HepG2 (cell line): Measurements from ENCODE around the gene RNASE7. TPM values are rescaled to one million over a fixed set of nuclear protein-coding genes. Genes with fewer than 3 reads are reported as not detected.

Experiments
- ARID5B ChIP-seq: IDR thresholded peaks from 2 replicates; pipeline ENCODE4 v1.4.0; 2020; ENCODE audit warnings: mild to moderate bottlenecking, missing genetic modification reagents
- BRCA1 ChIP-seq: sonication (generic); formaldehyde crosslinking; IDR thresholded peaks from 2 replicates; pipeline ENCODE4 v1.4.0; 2020; ENCODE audit warnings: missing genetic modification reagents
- BRD4 ChIP-seq: sonication (generic); formaldehyde crosslinking; IDR thresholded peaks from 2 replicates; pipeline ENCODE4 v1.4.0; 2020; ENCODE audit warnings: missing genetic modification reagents
- CBX5 ChIP-seq: sonication (generic); formaldehyde crosslinking; IDR thresholded peaks from 2 replicates; pipeline ENCODE4 v1.4.0; 2020; ENCODE audit warnings: missing genetic modification reagents, borderline replicate concordance
- CREB1 ChIP-seq, 2 experiments: fragments of 450-650 bp in 1 of 2; IDR thresholded peaks; 2 replicates each; pipeline ENCODE4 v1.6.1; 2016 to 2017; ENCODE audit warnings: control low read depth in 1 of 2, mild to moderate bottlenecking in 1 of 2, missing compliant biosample characterization in 1 of 2, missing genetic modification characterization in 1 of 2
- CSRNP1 ChIP-seq: sonication (generic); formaldehyde crosslinking; IDR thresholded peaks from 2 replicates; pipeline ENCODE4 v1.8.1; 2023; ENCODE audit warnings: mild to moderate bottlenecking, missing genetic modification reagents
- FUBP1 ChIP-seq: sonication (generic); formaldehyde crosslinking; IDR thresholded peaks from 2 replicates; pipeline ENCODE4 v1.5.1; 2020; ENCODE audit warnings: missing genetic modification reagents, mild to moderate bottlenecking, borderline replicate concordance
- NR1H2 ChIP-seq: sonication (generic); formaldehyde crosslinking; IDR thresholded peaks from 2 replicates; pipeline ENCODE4 v1.8.1; 2022; ENCODE audit warnings: low read depth, missing genetic modification reagents, borderline replicate concordance
- SMAD3 ChIP-seq: sonication (generic); formaldehyde crosslinking; IDR thresholded peaks from 2 replicates; pipeline ENCODE4 v1.4.0; 2020; ENCODE audit warnings: missing genetic modification reagents
- ZMYM4 ChIP-seq: sonication (generic); formaldehyde crosslinking; IDR thresholded peaks from 2 replicates; pipeline ENCODE4 v1.8.1; 2023; ENCODE audit warnings: mild to moderate bottlenecking, missing genetic modification reagents
- ZNF101 ChIP-seq: sonication (generic); formaldehyde crosslinking; IDR thresholded peaks from 2 replicates; pipeline ENCODE4 v1.4.0; 2020; ENCODE audit warnings: mild to moderate bottlenecking, low read depth, missing genetic modification reagents, borderline replicate concordance
- ZNF263 ChIP-seq: sonication (generic); formaldehyde crosslinking; IDR thresholded peaks from 2 replicates; pipeline ENCODE4 v1.4.0; 2020; ENCODE audit warnings: missing genetic modification reagents
- ZNF503 ChIP-seq: sonication (generic); formaldehyde crosslinking; IDR thresholded peaks from 2 replicates; pipeline ENCODE4 v1.4.0; 2020; ENCODE audit warnings: missing genetic modification reagents
- ZNF580 ChIP-seq: IDR thresholded peaks from 2 replicates; pipeline ENCODE4 v1.6.1; 2016; ENCODE audit warnings: low read depth, borderline replicate concordance
- polyA plus RNA-seq, 8 experiments: library from polyadenylated mRNA; depleted of rRNA in 3 of 8; stranded (reverse) in 7 of 8; unstranded in 1 of 8; fragments of >200 nt; fragmentation: Illumina TruSeq in 4 of 8; extraction: Trizol in 4 of 8; gene quantifications; 2 replicates each; pipeline versions ENCODE4 v1.2.1 to v1.2.3, GENCODE V29; 2011 to 2016; ENCODE audit warnings: low read depth in 4 of 8, missing spikeins in 1 of 8, mixed read lengths in 1 of 8; ENCODE audit not compliant: insufficient read depth in 1 of 8
- total RNA-seq, 5 experiments: library from RNA; depleted of rRNA; stranded (reverse); fragments of >200 nt; fragmentation: Illumina TruSeq; extraction: Trizol; gene quantifications; 2 replicates each; pipeline ENCODE4 v1.2.3, GENCODE V29; 2016; ENCODE audit warnings: low read depth in 1 of 5
- TF ChIP-seq, protein P1 (sequence below): sonication (generic); formaldehyde crosslinking; IDR thresholded peaks from 2 replicates; pipeline ENCODE4 v1.4.0; 2020; ENCODE audit warnings: missing genetic modification reagents, borderline replicate concordance

RNASE7 gene
- total and polyA plus RNA-seq, 2 of the 13 experiments (the other 11 are each of a cell fraction or from before 2014, with no cell fraction given), result 0.04 TPM; not detected in 1

DNA sequence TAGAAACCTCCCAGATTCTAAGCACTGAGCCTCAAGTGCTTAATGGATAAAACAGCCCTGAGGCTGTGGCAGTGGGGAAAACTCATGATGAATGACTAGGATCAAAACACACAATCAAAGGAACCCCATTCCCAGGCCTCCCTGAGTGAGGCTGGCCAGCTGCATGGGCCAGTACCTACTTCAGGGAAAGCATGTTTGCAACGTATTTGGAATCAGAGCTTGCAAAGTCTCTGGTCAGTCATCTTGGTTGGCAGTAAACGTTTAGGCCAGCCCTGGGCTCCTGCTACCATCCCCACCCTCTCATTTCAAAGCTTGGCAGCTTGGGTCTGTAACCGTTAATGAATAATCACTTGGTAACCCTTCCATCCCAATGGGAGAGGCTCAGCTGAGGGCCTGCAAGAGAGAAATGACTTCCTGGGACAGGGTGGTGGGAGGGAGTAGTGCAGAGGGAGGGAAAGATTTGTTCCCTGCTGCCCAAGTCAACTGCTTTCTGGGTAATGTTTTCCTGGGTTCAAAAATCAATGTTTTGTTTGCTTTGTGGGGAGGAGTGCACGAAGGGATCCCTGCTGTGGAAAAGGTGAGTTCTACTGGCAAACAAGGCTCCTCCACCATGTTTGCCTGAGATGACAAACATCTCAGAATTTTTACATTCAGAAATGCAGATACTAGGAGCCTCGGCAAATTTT, 13.4 kb downstream of the RNASE7 start (continued):
- TF ChIP-seq ARID5B, result peak; percentile 91
- TF ChIP-seq BRD4 (CRISPR knock-in tag), result peak; percentile 95; the same call in 1 of the 2 replicates
- 0 out of 2 replicates have a peak, but pooled peaks have one; percentile 20 for TF ChIP-seq ZNF101
- peak; percentile 34; the same call in 1 of the 2 replicates for TF ChIP-seq CBX5 (CRISPR knock-in tag)
- TF ChIP-seq SMAD3, result peak; percentile 37; the same call in 1 of the 2 replicates
- peak; percentile 74 for TF ChIP-seq ZNF503 (CRISPR knock-in tag)
- no peak for TF ChIP-seq CREB1 (IDR thresholded peaks at IDR 0.05)
- TF ChIP-seq CREB1 (CRISPR knock-in tag; IDR thresholded peaks at IDR 0.05), result peak; percentile 75; the same call in 1 of the 2 replicates
- no peak for TF ChIP-seq FUBP1 (CRISPR knock-in tag)
- TF ChIP-seq BRCA1 (CRISPR knock-in tag), result peak; percentile 63; the same call in 1 of the 2 replicates
- TF ChIP-seq, protein P1, sequence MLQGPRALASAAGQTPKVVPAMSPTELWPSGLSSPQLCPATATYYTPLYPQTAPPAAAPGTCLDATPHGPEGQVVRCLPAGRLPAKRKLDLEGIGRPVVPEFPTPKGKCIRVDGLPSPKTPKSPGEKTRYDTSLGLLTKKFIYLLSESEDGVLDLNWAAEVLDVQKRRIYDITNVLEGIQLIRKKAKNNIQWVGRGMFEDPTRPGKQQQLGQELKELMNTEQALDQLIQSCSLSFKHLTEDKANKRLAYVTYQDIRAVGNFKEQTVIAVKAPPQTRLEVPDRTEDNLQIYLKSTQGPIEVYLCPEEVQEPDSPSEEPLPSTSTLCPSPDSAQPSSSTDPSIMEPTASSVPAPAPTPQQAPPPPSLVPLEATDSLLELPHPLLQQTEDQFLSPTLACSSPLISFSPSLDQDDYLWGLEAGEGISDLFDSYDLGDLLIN (CRISPR knock-in tag), result 0 out of 2 replicates have a peak, but pooled peaks have one; percentile 63
- 0 out of 2 replicates have a peak, but pooled peaks have one; percentile 50 for TF ChIP-seq CSRNP1 (CRISPR knock-in tag)
- peak; percentile 97 for TF ChIP-seq ZNF580 (CRISPR knock-in tag)
- TF ChIP-seq NR1H2 (CRISPR knock-in tag), result peak; percentile 33; the same call in 1 of the 2 replicates
- TF ChIP-seq ZNF263 (CRISPR knock-in tag), result peak; percentile 99
- TF ChIP-seq ZMYM4 (CRISPR knock-in tag), result peak; percentile 86
